Panc1 (cell line): ENCODE results near the gene TTC28. TPM values are rescaled to one million over a fixed set of nuclear protein-coding genes. Genes with fewer than 3 reads are reported as not detected.

Experiments
- ATAC-seq: fragments of 200-7000 bp; cut with Tn5 transposase; 2 replicates; pipeline ENCODE4 v1.9.1; 2020; ENCODE audit warnings: mild to moderate bottlenecking, moderate library complexity
- BruUV-seq: library from RNA; stranded (reverse); fragments of 400-500 nt; replicated peaks from 2 replicates; lab custom pipeline; 2021; lab: Mats Ljungman, UMichigan
- CTCF ChIA-PET: fragments of 300-600 bp; sonication (Branson Sonifier 250); formaldehyde crosslinking; loops from one replicate; lab custom pipeline; 2022; ENCODE audit warnings: antibody characterized with exemption; lab: Charles Lee
- POLR2A ChIA-PET: fragments of 300-600 bp; sonication (Branson Sonifier 250); formaldehyde crosslinking; loops from one replicate; lab custom pipeline; 2022; ENCODE audit warnings: antibody characterized with exemption; lab: Charles Lee
- DNase-seq: peaks from one replicate; pipeline ENCODE4 v3.0.0-alpha.2; 2010; ENCODE audit warnings: low read depth, low spot score
- H3K27ac ChIP-seq: 2 replicates; pipeline ENCODE4 v1.5.1; 2011; ENCODE audit warnings: mild to moderate bottlenecking, low read length, inconsistent platforms
- H3K27me3 ChIP-seq: fragments of 200-500 bp; sonication (Bioruptor generic); 2 replicates; pipeline ENCODE4 v1.6.0; 2014; ENCODE audit warnings: low read length, inconsistent platforms; ENCODE audit not compliant: control insufficient read depth, insufficient read depth
- H3K36me3 ChIP-seq: fragments of 200-500 bp; sonication (Bioruptor generic); 2 replicates; pipeline ENCODE4 v1.5.1; 2014; ENCODE audit warnings: inconsistent platforms, mild to moderate bottlenecking, low read length, moderate library complexity; ENCODE audit not compliant: control insufficient read depth, insufficient read depth
- H3K4me1 ChIP-seq: 2 replicates; pipeline ENCODE4 v1.5.1; 2011; ENCODE audit warnings: inconsistent platforms, mild to moderate bottlenecking, low read length, moderate library complexity; ENCODE audit not compliant: control insufficient read depth, insufficient read depth
- H3K4me3 ChIP-seq, 2 experiments: 2 replicates each; pipeline ENCODE4 v1.5.1; 2011 to 2012; ENCODE audit warnings: low read depth in 2 of 2, low read length in 2 of 2, mild to moderate bottlenecking in 2 of 2, inconsistent platforms in 1 of 2, moderate library complexity in 1 of 2
- H3K9me3 ChIP-seq: fragments of 200-500 bp; sonication (Bioruptor generic); 2 replicates; pipeline ENCODE4 v1.5.1; 2014; ENCODE audit warnings: low read depth, mild to moderate bottlenecking, inconsistent platforms, low read length, moderate library complexity; ENCODE audit not compliant: control insufficient read depth, insufficient read depth
- POLR2AphosphoS5 ChIP-seq: IDR thresholded peaks from 2 replicates; pipeline ENCODE4 v1.6.1; 2012; ENCODE audit warnings: mild to moderate bottlenecking, low read depth, low read length, moderate library complexity
- REST ChIP-seq, 2 experiments: IDR thresholded peaks; 2 replicates each; pipeline ENCODE4 v1.6.1; 2011 to 2012; ENCODE audit warnings: low read depth in 2 of 2, control low read depth in 1 of 2, low read length in 1 of 2, mild to moderate bottlenecking in 1 of 2, moderate library complexity in 1 of 2; ENCODE audit not compliant: insufficient read depth in 1 of 2
- SIN3A ChIP-seq: IDR thresholded peaks from 2 replicates; pipeline ENCODE4 v1.6.1; 2012; ENCODE audit warnings: low read depth, mild to moderate bottlenecking, low read length, moderate library complexity, borderline replicate concordance; ENCODE audit not compliant: insufficient read depth
- TCF7L2 ChIP-seq: IDR thresholded peaks from 2 replicates; pipeline ENCODE4 v1.6.1; 2011; ENCODE audit warnings: mild to moderate bottlenecking, low read depth, low read length, inconsistent platforms
- in situ Hi-C: cut with HindIII; loops from 2 replicates; pipeline ENCODE4 v1.10.0; 2016; ENCODE audit warnings: low sequenced_read_pairs, low pct_unique_long_range_greater_than_20kb
- intact Hi-C: fragments of 100-400 bp; cut with micrococcal nuclease; formaldehyde crosslinking; loops from one replicate; pipeline ENCODE4 v1.10.0; 2022; ENCODE audit not compliant: unreplicated experiment
- total RNA-seq: library from RNA; stranded (reverse); gene quantifications from one replicate; pipeline ENCODE4 v1.2.1, GENCODE V29; 2021; ENCODE audit not compliant: unreplicated experiment
- TF ChIP-seq, protein P1 (sequence below): fragments of 450-650 bp; IDR thresholded peaks from 2 replicates; pipeline ENCODE4 v1.5.1; 2017; ENCODE audit warnings: mild to moderate bottlenecking

The TTC28 gene
- total RNA-seq, 1 experiment from 2014 or later, result 24.8 TPM

DNA sequence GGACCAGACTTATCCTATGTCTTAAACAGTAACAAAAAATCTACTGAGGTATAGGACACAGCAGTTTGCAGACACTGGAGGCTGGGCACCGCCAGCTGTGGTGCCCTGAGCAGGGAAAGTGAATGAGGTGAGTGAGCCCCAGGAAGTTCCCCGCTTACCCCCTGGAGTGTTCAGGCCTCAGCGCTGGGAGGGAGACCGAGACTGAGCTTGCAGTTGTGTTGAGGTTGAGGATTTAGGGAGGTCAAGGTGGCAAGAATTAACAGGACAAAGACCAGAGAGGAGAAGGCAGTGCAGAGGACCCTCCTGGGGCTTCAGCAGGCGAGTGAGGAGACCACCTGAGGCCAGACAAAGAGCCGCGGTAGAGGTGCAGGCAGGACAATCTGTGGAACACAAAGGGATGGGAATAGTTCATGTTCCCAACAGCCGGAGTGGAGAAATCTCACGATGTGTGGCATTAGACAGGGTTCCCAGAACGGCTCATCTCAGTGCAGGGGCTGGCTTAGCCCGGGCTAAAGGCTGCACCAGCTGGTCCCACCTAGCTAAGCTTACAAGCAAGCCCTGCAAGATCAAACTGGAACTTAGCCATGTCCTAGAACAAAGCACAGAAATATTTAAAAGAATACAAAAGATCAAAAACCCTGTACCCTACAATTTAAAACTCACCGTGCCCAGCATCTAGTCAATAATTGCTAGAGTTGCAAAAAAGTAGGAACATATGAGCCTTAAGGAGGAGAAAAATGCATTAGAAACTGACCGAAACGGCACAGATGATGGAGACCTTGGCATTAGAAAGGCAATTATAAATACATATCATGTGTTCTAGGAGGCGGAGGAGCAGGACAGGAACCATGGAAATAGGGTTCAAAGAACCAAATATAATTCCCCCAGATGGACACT lies 713.2 kb downstream of the TTC28 start:
- BruUV-seq, result no TSS peak
- CTCF ChIA-PET, result no interaction called here

DNA sequence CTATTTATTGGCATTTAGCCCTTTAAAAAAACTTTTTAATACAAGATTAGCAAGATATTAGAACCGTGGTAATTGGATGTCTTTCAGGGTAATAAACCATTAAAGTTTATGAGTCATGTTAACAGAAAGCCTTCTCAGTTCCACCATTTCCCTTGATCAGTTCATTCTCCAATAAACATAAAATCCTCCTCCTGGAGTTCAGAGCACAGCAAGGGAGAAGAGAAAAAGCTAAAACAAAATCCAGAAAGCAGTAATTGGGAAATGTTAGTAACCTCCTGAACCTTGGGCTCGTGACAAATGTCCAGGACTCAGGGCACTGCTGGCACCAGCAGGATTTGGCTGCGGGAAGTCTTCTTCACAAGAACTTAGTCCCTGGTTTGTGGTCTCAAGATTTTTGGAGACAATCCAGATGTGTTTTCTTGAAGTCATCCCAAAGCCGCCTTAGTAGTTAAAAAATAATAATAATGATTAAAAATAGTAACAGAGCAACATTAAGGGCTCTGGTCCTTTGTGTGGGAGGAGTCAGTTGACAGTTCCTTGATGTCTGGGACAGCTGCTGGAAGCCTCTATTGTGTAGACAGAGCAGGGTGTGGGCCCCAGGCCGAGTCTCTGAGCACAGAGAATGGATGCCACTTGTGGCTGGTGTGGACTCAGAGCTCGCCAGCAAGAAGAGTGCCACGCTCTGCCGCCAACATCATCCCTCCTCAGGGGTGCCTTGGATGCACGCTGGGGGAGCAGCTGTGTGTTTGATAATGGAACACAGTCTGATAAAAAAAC lies 717.2 kb downstream of the TTC28 start:
- ChIA-PET POLR2A (interaction anchor here (0.5 kb wide), 1 partner anchor 355 kb away, joined by 5 read pairs; no protein-coding TSS in a partner anchor), CTCF (no interaction called here)
- intact Hi-C loops (no loop called here), in situ Hi-C loops (no loop called here)
- Histone ChIP-seq H3K36me3 (no peaks in the 10 kb centered on the region), H3K9me3 (no peaks in the 10 kb centered on the region), H3K4me3 (no peak overlapping the region), H3K27me3 (no peaks in the 10 kb centered on the region), H3K27ac (no peak overlapping the region), H3K4me1 (no peaks in the 10 kb centered on the region)
- BruUV-seq, result no TSS peak
- ATAC-seq (no peak), DNase-seq (no peak)
- TF ChIP-seq POLR2AphosphoS5 (no peak), REST (IDR thresholded peaks at IDR 0.05; ENCODE audit: insufficient read depth in 1 of 2, low read depth in 2 of 2, low read length in 1 of 2) (no peak), TCF7L2 (no peak), SIN3A (no peak)

More for the DNA sequence above, 713.2 kb downstream of the TTC28 start:
- H3K36me3 ChIP-seq, result no peaks in the 10 kb centered on the region
- H3K4me1 ChIP-seq, result no peaks in the 10 kb centered on the region
- POLR2A ChIA-PET, result no interaction called here
- H3K27me3 ChIP-seq, result no peaks in the 10 kb centered on the region
- in situ Hi-C loops, result no loop called here
- no peak for ATAC-seq
- no peak for TF ChIP-seq TCF7L2
- TF ChIP-seq SIN3A, result no peak
- no peak for TF ChIP-seq REST (IDR thresholded peaks at IDR 0.05; ENCODE audit: insufficient read depth in 1 of 2, low read depth in 2 of 2, low read length in 1 of 2)
- TF ChIP-seq, protein P1, sequence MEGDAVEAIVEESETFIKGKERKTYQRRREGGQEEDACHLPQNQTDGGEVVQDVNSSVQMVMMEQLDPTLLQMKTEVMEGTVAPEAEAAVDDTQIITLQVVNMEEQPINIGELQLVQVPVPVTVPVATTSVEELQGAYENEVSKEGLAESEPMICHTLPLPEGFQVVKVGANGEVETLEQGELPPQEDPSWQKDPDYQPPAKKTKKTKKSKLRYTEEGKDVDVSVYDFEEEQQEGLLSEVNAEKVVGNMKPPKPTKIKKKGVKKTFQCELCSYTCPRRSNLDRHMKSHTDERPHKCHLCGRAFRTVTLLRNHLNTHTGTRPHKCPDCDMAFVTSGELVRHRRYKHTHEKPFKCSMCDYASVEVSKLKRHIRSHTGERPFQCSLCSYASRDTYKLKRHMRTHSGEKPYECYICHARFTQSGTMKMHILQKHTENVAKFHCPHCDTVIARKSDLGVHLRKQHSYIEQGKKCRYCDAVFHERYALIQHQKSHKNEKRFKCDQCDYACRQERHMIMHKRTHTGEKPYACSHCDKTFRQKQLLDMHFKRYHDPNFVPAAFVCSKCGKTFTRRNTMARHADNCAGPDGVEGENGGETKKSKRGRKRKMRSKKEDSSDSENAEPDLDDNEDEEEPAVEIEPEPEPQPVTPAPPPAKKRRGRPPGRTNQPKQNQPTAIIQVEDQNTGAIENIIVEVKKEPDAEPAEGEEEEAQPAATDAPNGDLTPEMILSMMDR, result no peak
- no peak for TF ChIP-seq POLR2AphosphoS5
- intact Hi-C loops, result no loop called here
- H3K4me3 ChIP-seq, result no peak overlapping the region
- no peak overlapping the region for H3K27ac ChIP-seq
- H3K9me3 ChIP-seq, result no peaks in the 10 kb centered on the region
- no peak for DNase-seq
